Measurements from ENCODE around the gene MACROD2.

DNA sequence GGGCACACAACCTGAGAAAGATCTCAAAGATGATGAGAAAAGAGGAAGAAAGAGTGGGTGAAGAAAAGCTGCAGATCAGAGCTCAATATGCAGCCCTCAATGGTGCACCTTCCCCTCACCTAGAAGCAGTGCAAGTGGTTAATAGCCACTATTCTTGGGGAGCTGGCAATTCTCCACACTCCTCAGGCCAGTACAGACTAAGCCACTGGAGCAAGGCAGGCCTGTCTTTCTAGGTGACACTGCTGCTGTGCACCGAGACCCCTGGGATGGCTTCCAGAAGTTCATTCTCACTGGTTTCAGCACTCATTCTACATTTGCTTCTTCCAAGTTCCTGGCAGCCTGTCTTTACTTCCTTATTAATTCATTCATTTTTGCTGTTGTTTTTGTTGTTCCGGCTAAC, 1604.6 kb downstream of the MACROD2 start:
- TF ChIP-seq EZH2 (IDR thresholded peaks at IDR 0.05; ENCODE audit: low read depth, unreplicated experiment) (no peak), ZNF114 (CRISPR knock-in tag; IDR thresholded peaks at IDR 0.05) (no peak), POLR2AphosphoS5 (IDR thresholded peaks at IDR 0.05; ENCODE audit: low read depth) (no peak), EZH2phosphoT487 (IDR thresholded peaks at IDR 0.05; ENCODE audit: unreplicated experiment) (no peak), JUNB (IDR thresholded peaks at IDR 0.05; ENCODE audit: unreplicated experiment) (no peak)
- TF ChIP-seq, protein P1, sequence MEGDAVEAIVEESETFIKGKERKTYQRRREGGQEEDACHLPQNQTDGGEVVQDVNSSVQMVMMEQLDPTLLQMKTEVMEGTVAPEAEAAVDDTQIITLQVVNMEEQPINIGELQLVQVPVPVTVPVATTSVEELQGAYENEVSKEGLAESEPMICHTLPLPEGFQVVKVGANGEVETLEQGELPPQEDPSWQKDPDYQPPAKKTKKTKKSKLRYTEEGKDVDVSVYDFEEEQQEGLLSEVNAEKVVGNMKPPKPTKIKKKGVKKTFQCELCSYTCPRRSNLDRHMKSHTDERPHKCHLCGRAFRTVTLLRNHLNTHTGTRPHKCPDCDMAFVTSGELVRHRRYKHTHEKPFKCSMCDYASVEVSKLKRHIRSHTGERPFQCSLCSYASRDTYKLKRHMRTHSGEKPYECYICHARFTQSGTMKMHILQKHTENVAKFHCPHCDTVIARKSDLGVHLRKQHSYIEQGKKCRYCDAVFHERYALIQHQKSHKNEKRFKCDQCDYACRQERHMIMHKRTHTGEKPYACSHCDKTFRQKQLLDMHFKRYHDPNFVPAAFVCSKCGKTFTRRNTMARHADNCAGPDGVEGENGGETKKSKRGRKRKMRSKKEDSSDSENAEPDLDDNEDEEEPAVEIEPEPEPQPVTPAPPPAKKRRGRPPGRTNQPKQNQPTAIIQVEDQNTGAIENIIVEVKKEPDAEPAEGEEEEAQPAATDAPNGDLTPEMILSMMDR (conservative IDR thresholded peaks at IDR 0.05; ENCODE audit: low read depth in 2 of 2): no peak
- TF ChIP-seq, protein P2, sequence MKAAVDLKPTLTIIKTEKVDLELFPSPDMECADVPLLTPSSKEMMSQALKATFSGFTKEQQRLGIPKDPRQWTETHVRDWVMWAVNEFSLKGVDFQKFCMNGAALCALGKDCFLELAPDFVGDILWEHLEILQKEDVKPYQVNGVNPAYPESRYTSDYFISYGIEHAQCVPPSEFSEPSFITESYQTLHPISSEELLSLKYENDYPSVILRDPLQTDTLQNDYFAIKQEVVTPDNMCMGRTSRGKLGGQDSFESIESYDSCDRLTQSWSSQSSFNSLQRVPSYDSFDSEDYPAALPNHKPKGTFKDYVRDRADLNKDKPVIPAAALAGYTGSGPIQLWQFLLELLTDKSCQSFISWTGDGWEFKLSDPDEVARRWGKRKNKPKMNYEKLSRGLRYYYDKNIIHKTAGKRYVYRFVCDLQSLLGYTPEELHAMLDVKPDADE (IDR thresholded peaks at IDR 0.05): no peak
- TF ChIP-seq, protein P3, sequence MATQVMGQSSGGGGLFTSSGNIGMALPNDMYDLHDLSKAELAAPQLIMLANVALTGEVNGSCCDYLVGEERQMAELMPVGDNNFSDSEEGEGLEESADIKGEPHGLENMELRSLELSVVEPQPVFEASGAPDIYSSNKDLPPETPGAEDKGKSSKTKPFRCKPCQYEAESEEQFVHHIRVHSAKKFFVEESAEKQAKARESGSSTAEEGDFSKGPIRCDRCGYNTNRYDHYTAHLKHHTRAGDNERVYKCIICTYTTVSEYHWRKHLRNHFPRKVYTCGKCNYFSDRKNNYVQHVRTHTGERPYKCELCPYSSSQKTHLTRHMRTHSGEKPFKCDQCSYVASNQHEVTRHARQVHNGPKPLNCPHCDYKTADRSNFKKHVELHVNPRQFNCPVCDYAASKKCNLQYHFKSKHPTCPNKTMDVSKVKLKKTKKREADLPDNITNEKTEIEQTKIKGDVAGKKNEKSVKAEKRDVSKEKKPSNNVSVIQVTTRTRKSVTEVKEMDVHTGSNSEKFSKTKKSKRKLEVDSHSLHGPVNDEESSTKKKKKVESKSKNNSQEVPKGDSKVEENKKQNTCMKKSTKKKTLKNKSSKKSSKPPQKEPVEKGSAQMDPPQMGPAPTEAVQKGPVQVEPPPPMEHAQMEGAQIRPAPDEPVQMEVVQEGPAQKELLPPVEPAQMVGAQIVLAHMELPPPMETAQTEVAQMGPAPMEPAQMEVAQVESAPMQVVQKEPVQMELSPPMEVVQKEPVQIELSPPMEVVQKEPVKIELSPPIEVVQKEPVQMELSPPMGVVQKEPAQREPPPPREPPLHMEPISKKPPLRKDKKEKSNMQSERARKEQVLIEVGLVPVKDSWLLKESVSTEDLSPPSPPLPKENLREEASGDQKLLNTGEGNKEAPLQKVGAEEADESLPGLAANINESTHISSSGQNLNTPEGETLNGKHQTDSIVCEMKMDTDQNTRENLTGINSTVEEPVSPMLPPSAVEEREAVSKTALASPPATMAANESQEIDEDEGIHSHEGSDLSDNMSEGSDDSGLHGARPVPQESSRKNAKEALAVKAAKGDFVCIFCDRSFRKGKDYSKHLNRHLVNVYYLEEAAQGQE (IDR thresholded peaks at IDR 0.05; ENCODE audit: unreplicated experiment): no peak

All from GM23338 (cell line).